Pulmonary artery endothelial cell (primary cell): ENCODE results near the gene CHRNB2. TPM values are rescaled to one million over a fixed set of nuclear protein-coding genes. Genes with fewer than 3 reads are reported as not detected.

Source experiments
- DNase-seq: peaks from one replicate; pipeline ENCODE4 v3.0.0-alpha.2; 2011; ENCODE audit warnings: low read depth, low spot score
- total RNA-seq: library from RNA; depleted of rRNA; stranded (reverse); fragments of >200 nt; gene quantifications from 2 replicates; pipeline ENCODE4 v1.2.3, GENCODE V29; 2014

CHRNB2 gene
- total RNA-seq, 1 donor from 2014 or later: under 0.01 TPM

- DNase-seq: no peak
Measured at GRCh38 chr1:154552036-154552435, 15.5 kb upstream of the CHRNB2 start.

- no peak for DNase-seq
Measured at GRCh38 chr1:154553056-154554030, 14.2 kb upstream of the CHRNB2 start.

- DNase-seq: no peak
Measured at GRCh38 chr1:154556422-154556821, 11.2 kb upstream of the CHRNB2 start.

GRCh38 chr1:154557248-154557938 lies 10.2 kb upstream of the CHRNB2 start:
- no peak for DNase-seq

- DNase-seq: no peak
Measured at GRCh38 chr1:154557939-154558719, 9.4 kb upstream of the CHRNB2 start, which contains the start of gene UBE2Q1. Gene UBE2Q1 (minus strand): TSS chr1:154558662. CDS start chr1:154558553, 109 bp downstream.

- peak; percentile 96 for DNase-seq
Measured at GRCh38 chr1:154558720-154559465, 8.7 kb upstream of the CHRNB2 start.

GRCh38 chr1:154559466-154560044 lies 8.0 kb upstream of the CHRNB2 start:
- peak; percentile 79 for DNase-seq

- no peak for DNase-seq
Measured at GRCh38 chr1:154565876-154566275, 1.7 kb upstream of the CHRNB2 start.

- DNase-seq: no peak
Measured at GRCh38 chr1:154568157-154568815, 708 bp downstream of the CHRNB2 start.

GRCh38 chr1:154571244-154571963 lies 3.8 kb downstream of the CHRNB2 start:
- DNase-seq: no peak

GRCh38 chr1:154571964-154572288 lies 4.3 kb downstream of the CHRNB2 start:
- DNase-seq: no peak

- DNase-seq: no peak
Measured at GRCh38 chr1:154572468-154573167, 5.0 kb downstream of the CHRNB2 start.

GRCh38 chr1:154573168-154573510 lies 5.6 kb downstream of the CHRNB2 start:
- no peak for DNase-seq

GRCh38 chr1:154574716-154575115 lies 7.1 kb downstream of the CHRNB2 start:
- no peak for DNase-seq

- DNase-seq: no peak
Measured at GRCh38 chr1:154575147-154575927, 7.8 kb downstream of the CHRNB2 start.

GRCh38 chr1:154575951-154576566 lies 8.5 kb downstream of the CHRNB2 start:
- DNase-seq: no peak

- DNase-seq: no peak
Measured at GRCh38 chr1:154577346-154578057, 9.9 kb downstream of the CHRNB2 start.
